Neural cell (in vitro differentiated cells): Measurements from ENCODE around the gene CD3G.

Experiments used
- CTCF ChIP-seq: fragments of 450-650 bp; IDR thresholded peaks from 2 replicates; pipeline ENCODE4 v1.5.1; 2014; ENCODE audit warnings: antibody characterized with exemption, mild to moderate bottlenecking, moderate library complexity; ENCODE audit not compliant: poor library complexity, severe bottlenecking
- EP300 ChIP-seq: fragments of 450-650 bp; conservative IDR thresholded peaks from 2 replicates; pipeline ENCODE4 v1.6.1; 2014; ENCODE audit warnings: antibody characterized with exemption, mild to moderate bottlenecking, moderate library complexity; ENCODE audit not compliant: poor library complexity, severe bottlenecking
- REST ChIP-seq: IDR thresholded peaks from 2 replicates; pipeline ENCODE4 v1.6.1; 2012; ENCODE audit warnings: borderline replicate concordance
- TAF1 ChIP-seq: IDR thresholded peaks from 2 replicates; pipeline ENCODE4 v1.6.1; 2012; ENCODE audit warnings: low read depth

GRCh38 chr11:118328745-118329144, 15.4 kb upstream of the CD3G start:
- TF ChIP-seq EP300 (no peak), CTCF (no peak), REST (no peak), TAF1 (no peak)
